Astrocyte of the spinal cord (primary cell): Measurements from ENCODE around the gene MTPN.

ENCODE experiments used
- DNase-seq: peaks from one replicate; pipeline ENCODE4 v3.0.0; 2011; ENCODE audit warnings: low read depth, low spot score
- H3K4me3 ChIP-seq: 2 replicates; pipeline ENCODE4 v1.5.1; 2011; ENCODE audit warnings: low read depth, mild to moderate bottlenecking, low read length, moderate library complexity
- in situ Hi-C: cut with HindIII; loops from 2 replicates; pipeline ENCODE4 v1.10.0; 2017; ENCODE audit warnings: low sequenced_read_pairs
- TF ChIP-seq, protein P1 (sequence below): IDR thresholded peaks from 2 replicates; pipeline ENCODE4 v1.5.1; 2012; ENCODE audit warnings: low read depth, mild to moderate bottlenecking, low read length, inconsistent platforms

Gene MTPN

DNA sequence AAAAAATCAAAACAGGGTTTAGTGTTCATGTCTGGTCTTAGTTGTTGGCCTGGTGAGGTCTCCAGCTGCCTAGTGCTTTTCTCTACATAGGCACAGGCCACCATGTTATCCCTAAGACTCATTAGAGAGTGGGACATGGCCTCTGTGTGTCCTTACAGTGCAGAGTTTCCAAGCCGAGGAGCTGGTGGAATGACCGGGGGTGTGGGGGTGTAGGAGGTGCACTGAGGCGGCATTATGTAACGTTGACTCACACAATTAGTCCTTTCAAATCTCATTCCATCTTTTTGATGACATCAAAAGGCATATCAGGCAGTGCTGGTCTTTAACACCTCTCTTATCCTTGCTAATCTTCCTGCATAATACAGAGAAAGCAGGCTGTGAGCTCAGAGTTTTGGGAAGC, 71.3 kb downstream of the MTPN start:
- in situ Hi-C loops, result no loop called here
- TF ChIP-seq, protein P1, sequence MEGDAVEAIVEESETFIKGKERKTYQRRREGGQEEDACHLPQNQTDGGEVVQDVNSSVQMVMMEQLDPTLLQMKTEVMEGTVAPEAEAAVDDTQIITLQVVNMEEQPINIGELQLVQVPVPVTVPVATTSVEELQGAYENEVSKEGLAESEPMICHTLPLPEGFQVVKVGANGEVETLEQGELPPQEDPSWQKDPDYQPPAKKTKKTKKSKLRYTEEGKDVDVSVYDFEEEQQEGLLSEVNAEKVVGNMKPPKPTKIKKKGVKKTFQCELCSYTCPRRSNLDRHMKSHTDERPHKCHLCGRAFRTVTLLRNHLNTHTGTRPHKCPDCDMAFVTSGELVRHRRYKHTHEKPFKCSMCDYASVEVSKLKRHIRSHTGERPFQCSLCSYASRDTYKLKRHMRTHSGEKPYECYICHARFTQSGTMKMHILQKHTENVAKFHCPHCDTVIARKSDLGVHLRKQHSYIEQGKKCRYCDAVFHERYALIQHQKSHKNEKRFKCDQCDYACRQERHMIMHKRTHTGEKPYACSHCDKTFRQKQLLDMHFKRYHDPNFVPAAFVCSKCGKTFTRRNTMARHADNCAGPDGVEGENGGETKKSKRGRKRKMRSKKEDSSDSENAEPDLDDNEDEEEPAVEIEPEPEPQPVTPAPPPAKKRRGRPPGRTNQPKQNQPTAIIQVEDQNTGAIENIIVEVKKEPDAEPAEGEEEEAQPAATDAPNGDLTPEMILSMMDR, result no peak
- H3K4me3 ChIP-seq, result no peak overlapping the region
- no peak for DNase-seq

DNA sequence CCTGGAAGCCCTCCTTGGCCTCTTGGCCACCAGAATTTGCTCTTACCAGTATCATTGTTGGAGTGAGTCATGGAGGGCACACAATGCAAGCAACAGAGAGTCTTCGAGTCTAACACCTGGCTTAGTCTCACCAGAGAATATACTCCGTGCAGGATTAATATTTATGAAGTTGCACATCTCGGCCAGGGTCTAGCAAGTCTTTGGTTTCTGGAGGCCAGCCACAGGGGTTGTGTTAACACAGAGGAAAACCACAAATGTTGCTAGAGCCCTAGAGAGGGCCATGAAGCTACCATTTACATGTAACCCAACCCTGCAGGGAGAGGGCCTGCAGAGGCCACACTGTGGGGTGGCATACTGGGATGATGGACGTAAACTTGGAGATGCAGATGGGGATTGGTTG, 71.8 kb downstream of the MTPN start:
- no peak overlapping the region for H3K4me3 ChIP-seq
- TF ChIP-seq, protein P1, result no peak
- DNase-seq, result peak; percentile 30
- in situ Hi-C loops, result no loop called here

DNA sequence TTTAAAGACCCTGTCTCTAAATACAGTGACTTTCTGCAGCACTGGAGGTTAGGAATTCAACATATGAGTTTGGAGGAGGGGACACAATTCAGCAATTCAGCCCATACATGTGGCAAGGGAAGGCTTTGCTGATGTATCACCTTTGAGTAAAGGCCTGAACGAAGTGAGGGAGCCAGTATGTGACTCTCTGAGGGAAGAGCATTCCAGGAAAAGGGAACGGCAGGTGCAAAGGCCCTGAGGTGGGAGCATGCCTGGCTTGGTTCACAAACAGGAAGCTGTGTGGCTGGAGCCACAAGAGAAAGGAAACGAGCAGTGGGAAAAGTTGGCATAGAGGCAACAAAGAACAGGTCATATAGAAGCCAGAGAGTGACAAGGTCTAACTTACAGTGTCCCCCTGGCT, 72.9 kb downstream of the MTPN start:
- DNase-seq, result no peak
- in situ Hi-C loops, result no loop called here
- TF ChIP-seq, protein P1, result no peak
- no peak overlapping the region for H3K4me3 ChIP-seq

DNA sequence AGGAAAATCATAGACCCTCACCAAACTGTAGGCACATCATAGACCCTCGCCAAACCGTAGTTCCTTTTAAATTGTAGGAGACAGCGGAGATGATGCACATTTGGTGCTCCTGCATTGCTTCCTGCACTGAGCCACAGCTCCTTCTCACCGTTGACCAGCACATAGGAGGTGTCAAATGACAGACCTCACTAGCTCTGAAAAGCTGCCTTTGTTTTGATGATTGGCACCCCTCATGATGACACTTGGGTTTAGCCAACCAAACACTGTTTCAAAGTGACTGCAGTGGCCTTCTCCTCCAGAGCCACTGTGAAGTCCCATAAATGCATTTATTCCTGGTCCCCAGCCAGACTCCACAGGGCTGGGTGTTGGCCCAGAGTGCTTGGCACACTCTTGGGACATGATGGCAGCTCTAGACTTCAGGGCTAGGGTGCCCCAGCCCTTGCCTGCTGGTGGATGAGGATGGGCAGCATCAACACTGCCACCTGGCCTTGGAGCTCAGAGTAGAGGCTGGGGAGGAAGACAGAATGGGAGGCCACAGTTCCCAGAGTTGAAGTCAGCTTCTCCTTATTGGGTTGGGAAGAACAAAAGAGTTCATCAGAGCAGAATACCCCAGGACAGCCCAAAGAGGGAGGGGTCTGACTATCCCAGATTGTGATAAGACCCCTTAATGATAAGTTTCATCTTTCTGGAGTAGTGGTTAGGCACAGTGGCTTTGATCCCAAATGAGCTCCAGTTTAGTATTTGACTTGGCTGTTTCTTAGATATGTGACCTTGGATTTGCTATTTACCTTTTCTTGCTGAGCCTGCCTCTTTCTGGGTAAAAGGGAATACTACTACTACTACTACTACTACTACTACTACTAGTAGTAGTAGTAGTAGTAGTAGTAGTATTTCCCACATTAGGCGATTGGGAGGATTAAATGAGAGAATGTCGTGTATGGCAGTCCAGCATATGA, 75.3 kb downstream of the MTPN start:
- DNase-seq, result no peak
- TF ChIP-seq, protein P1, result no peak
- no peak overlapping the region for H3K4me3 ChIP-seq
- in situ Hi-C loops, result no loop called here

DNA sequence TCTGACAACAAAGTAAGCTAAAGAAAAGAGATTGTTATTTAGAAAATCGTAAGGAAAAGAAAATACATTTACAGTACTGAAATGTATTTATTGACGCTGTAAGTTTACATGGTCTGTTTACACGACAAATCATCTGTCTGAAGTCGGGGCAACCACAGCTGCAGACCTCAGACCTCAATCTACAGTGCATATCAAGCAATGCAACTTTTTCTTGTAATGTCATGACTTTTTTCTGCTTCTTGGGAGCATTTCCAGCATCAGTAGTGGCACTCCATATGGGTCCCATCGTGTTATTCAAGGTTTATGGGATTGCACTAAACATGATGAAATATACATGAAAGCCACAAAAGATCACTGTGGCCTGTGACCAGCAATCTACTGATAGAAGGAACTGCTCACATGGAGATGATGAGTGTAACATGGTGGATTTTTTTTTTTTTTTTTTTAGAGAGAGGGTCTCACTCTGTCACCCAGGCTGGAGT, 77.1 kb downstream of the MTPN start:
- in situ Hi-C loops, result no loop called here
- no peak overlapping the region for H3K4me3 ChIP-seq
- no peak for DNase-seq
- TF ChIP-seq, protein P1, result no peak

DNA sequence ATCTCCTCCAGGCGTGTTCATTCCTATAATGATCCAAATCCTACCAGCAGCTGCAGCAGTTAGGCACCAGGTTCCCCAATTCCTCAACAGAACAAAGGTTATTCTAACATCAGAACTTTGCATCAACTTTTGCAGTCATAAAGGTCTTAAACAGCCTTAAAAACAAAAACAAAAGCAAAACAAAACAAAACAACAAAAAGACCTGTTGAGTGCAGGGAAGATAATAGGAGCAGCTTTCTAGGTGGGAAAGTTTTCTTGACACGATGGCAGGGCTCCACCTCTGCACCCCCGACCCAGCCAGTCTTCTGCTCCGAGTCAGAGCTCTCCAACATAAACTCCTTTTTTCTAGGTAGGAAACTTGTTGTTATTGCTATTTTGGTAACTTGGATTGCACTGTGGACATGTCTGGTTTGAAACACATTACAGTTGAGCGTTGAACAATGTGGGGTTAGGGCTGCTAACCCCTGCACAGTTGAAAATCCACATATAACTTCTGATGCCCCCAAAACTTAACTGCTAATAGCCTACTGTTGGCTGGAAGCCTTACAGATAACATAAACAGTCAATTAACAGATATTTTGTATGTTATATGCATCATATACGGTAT, 77.6 kb downstream of the MTPN start:
- in situ Hi-C loops, result no loop called here
- no peak for DNase-seq
- TF ChIP-seq, protein P1, result no peak
- no peak overlapping the region for H3K4me3 ChIP-seq
